Adrenal gland (tissue), 5 donors: Measurements from ENCODE around the gene SPATA18.

ENCODE experiments used
- POLR2A ChIP-seq, 2 donors: fragments of 450-650 bp; IDR thresholded peaks; one replicate each; pipeline ENCODE4 v1.6.1; 2017; ENCODE audit warnings: antibody characterized with exemption in 2 of 2, mild to moderate bottlenecking in 2 of 2, moderate library complexity in 1 of 2
- TF ChIP-seq, protein P1 (sequence below), 6 experiments: fragments of 450-650 bp in 4 of 6; fragments of 200-600 bp in 2 of 6; sonication (generic) in 1 of 6; IDR thresholded peaks; 1 replicate in 5 of 6; 2 replicates in 1 of 6; pipeline versions ENCODE4 v1.5.1 to v1.8.0; 2016 to 2021; ENCODE audit warnings: antibody characterized with exemption in 6 of 6, mild to moderate bottlenecking in 2 of 6, moderate library complexity in 1 of 6
- donor health status: DM: no; HTN: no; CAD: no.

DNA sequence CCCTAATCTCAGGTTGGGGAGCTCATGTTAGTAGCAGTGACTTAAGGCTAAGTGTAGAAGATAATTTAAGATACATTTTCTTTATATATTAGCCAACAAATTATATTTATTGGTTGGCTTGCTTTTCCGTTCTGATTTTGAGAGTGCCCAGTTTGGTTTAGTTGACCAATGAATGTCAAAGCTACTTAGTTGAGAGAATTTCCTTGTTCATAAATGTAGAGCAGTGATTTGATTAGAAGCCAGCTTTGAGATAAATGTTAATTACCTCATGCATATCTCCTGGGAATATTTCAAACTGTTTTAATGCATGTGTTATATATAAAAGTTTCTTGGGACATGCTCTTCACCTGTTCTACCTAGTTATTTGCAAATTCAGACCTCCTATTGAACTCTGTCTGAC, 44.3 kb downstream of the SPATA18 start:
- TF ChIP-seq POLR2A (IDR thresholded peaks at IDR 0.05): no peak
- TF ChIP-seq, protein P1, sequence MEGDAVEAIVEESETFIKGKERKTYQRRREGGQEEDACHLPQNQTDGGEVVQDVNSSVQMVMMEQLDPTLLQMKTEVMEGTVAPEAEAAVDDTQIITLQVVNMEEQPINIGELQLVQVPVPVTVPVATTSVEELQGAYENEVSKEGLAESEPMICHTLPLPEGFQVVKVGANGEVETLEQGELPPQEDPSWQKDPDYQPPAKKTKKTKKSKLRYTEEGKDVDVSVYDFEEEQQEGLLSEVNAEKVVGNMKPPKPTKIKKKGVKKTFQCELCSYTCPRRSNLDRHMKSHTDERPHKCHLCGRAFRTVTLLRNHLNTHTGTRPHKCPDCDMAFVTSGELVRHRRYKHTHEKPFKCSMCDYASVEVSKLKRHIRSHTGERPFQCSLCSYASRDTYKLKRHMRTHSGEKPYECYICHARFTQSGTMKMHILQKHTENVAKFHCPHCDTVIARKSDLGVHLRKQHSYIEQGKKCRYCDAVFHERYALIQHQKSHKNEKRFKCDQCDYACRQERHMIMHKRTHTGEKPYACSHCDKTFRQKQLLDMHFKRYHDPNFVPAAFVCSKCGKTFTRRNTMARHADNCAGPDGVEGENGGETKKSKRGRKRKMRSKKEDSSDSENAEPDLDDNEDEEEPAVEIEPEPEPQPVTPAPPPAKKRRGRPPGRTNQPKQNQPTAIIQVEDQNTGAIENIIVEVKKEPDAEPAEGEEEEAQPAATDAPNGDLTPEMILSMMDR (IDR thresholded peaks at IDR 0.05): no peak
